Heart left ventricle (tissue), 16 donors: Measurements from ENCODE around the gene PYROXD2. TPM values are rescaled to one million over a fixed set of nuclear protein-coding genes. Genes with fewer than 3 reads are reported as not detected.

Experiments
- ATAC-seq, 4 donors: fragments of 200-7000 bp; cut with Tn5 transposase; one replicate each; pipeline ENCODE4 v1.9.1; 2020 to 2022; ENCODE audit warnings: moderate library complexity in 4 of 4, mild to moderate bottlenecking in 3 of 4, moderate number of reproducible peaks in 1 of 4
- DNase-seq, 5 donors: peaks; one replicate each; pipeline ENCODE4 v3.0.0-alpha.2; 2020
- H3K27ac ChIP-seq, 12 donors: fragments of 200-600 bp; sonication (generic) in 4 of 12; one replicate each; pipeline versions ENCODE4 v1.5.0 to v1.8.0; 2016 to 2022; ENCODE audit warnings: mild to moderate bottlenecking in 2 of 12
- H3K27me3 ChIP-seq, 9 donors: fragments of 200-600 bp; sonication (generic) in 2 of 9; one replicate each; pipeline versions ENCODE4 v1.5.1 to v1.8.0; 2016 to 2022; ENCODE audit warnings: mild to moderate bottlenecking in 3 of 9
- H3K36me3 ChIP-seq, 9 donors: fragments of 200-600 bp; sonication (generic) in 2 of 9; one replicate each; pipeline versions ENCODE4 v1.5.0 to v1.8.0; 2018 to 2022; ENCODE audit warnings: mild to moderate bottlenecking in 2 of 9
- H3K4me1 ChIP-seq, 12 donors: fragments of 200-600 bp; sonication (generic) in 4 of 12; one replicate each; pipeline versions ENCODE4 v1.5.0 to v1.8.0; 2016 to 2022; ENCODE audit warnings: mild to moderate bottlenecking in 3 of 12
- H3K4me3 ChIP-seq, 12 donors: fragments of 200-600 bp; sonication (generic) in 4 of 12; one replicate each; pipeline versions ENCODE4 v1.5.0 to v1.8.0; 2017 to 2022; ENCODE audit warnings: mild to moderate bottlenecking in 9 of 12, moderate library complexity in 4 of 12
- H3K9me3 ChIP-seq, 12 donors: fragments of 200-600 bp; sonication (generic) in 4 of 12; one replicate each; pipeline versions ENCODE4 v1.5.0 to v1.8.0; 2016 to 2022; ENCODE audit warnings: mild to moderate bottlenecking in 1 of 12
- CTCF ChIP-seq, 12 donors: fragments of 200-600 bp; sonication (generic) in 4 of 12; IDR thresholded peaks; one replicate each; pipeline versions ENCODE4 v1.5.0 to v1.8.0; 2018 to 2022; ENCODE audit warnings: antibody characterized with exemption in 12 of 12, mild to moderate bottlenecking in 5 of 12
- POLR2A ChIP-seq, 2 donors: fragments of 450-650 bp; IDR thresholded peaks; one replicate each; pipeline ENCODE4 v1.6.1; 2017; ENCODE audit warnings: antibody characterized with exemption in 2 of 2, mild to moderate bottlenecking in 2 of 2, moderate library complexity in 2 of 2
- WGBS, 4 donors: extraction: QIAGEN DNeasy Blood & Tissue Kit in 2 of 4; methylation state at CpG; one replicate each; pipeline versions ENCODE4 v1.1.5 to v1.1.7; 2013 to 2018; 5-methylcytosine and 5-hydroxymethylcytosine counted together
- intact Hi-C, 10 donors: fragments of 100-400 bp; cut with DNase I; formaldehyde crosslinking; loops; one replicate each; pipeline versions ENCODE4 v1.11.1 to v1.14.2; 2022
- polyA plus RNA-seq, 2 donors: library from polyadenylated mRNA; stranded (reverse); fragments of 200-250 nt; gene quantifications; one replicate each; pipeline ENCODE4 v1.2.3, GENCODE V29; 2013
- total RNA-seq, 9 donors: library from RNA; depleted of rRNA in 2 of 9; stranded (reverse); fragments of >200 nt in 2 of 9; fragmentation: NEBNext Ultra II Directional in 3 of 9; extraction: Animal tissue kit (Norgen Biotek cat#: 25700) in 3 of 9; gene quantifications; one replicate each; pipeline versions ENCODE4 v1.1.0 to v1.2.4, GENCODE V29; 2016 to 2023
- donor health status: ischemic (EF 13 %, LVEDD 7.1; RV severe dilation, severe dysfunction).
- donor health status: healthy with polysubstance abuse.
- donor health status: DM: no; HTN: yes; CAD: no.
- donor health status: DM: no; HTN: no; CAD: no.
- donor health status: ischemic (EF 25% LVEDD 6.9; RV normal size, moderate dysfunction).
- donor health status: ischemic (EF 25% LVEDD 5.7; RV mildly dilated, moderate dysfunction).
- donor health status: healthy.
- donor health status: DM: yes; HTN: yes; CAD: no.
- donor health status: ischemic (EF 35%, LVEDD 5.7; RV mildly dilated, moderate dysfunction).
- donor health status: nonischemic (EF 11% LVEDD 7.7; RV severe dilation, severe dysfunction).
- donor health status: DM: yes; HTN: yes; CAD: no.
- donor health status: PGD.
- donor health status: ischemic (EF 29% LVEDD 5.4; RV normal size, mild dysfunction).
- donor health status: nonischemic (EF 23%, LVEDD 6.1; RV moderate dilation, normal function).

The PYROXD2 gene
- total and polyA plus RNA-seq, 11 donors, result 4.1 to 22.0 (median 11.1) TPM

GRCh38 chr10:98416606-98417388, 1.8 kb upstream of the PYROXD2 start:
- peaks cover 0 to 37% (median 24%) of the 10 kb centered on the region in 12 donors for H3K4me1 ChIP-seq
- H3K27me3 ChIP-seq, result no peaks in the 10 kb centered on the region
- TF ChIP-seq CTCF (IDR thresholded peaks at IDR 0.05) (no peak), POLR2A (IDR thresholded peaks at IDR 0.05) (no peak)
- peaks cover 0 to 54% (median 39%) of the 10 kb centered on the region in 9 donors for H3K36me3 ChIP-seq
- no peak for ATAC-seq
- no peaks in the 10 kb centered on the region for H3K9me3 ChIP-seq
- H3K4me3 ChIP-seq, result no peak overlapping the region
- no peak overlapping the region for H3K27ac ChIP-seq
- 89 to 91% (median 90%) methylated on average over 15 to 18 of the region's 18 CpGs for WGBS, 4 donors
- intact Hi-C loops, result loop anchor here in 2 of 10 donors (5.0 to 10.0 kb wide), 2 partner anchors 149 to 272 kb away; partner anchors contain the start of gene LOXL4 (in 1 of the 2)
- no peak for DNase-seq

GRCh38 chr10:98415731-98416119, 743 bp upstream of the PYROXD2 start:
- Histone ChIP-seq H3K4me1 (peaks cover 0 to 47% (median 26%) of the 10 kb centered on the region in 12 donors), H3K27me3 (no peaks in the 10 kb centered on the region), H3K27ac (peak overlapping the region in 11 of 12 donors; percentile 51 to 90 (median 84)), H3K4me3 (no peak overlapping the region), H3K36me3 (peaks cover 0 to 46% (median 34%) of the 10 kb centered on the region in 9 donors), H3K9me3 (no peaks in the 10 kb centered on the region)
- intact Hi-C loops, result loop anchor here in 2 of 10 donors (5.0 to 10.0 kb wide), 2 partner anchors 148 to 271 kb away; partner anchors contain the start of gene LOXL4 (in 1 of the 2)
- ATAC-seq, result peak in 2 of 4 donors; percentile 1 to 3
- TF ChIP-seq POLR2A (IDR thresholded peaks at IDR 0.05) (no peak), CTCF (IDR thresholded peaks at IDR 0.05) (no peak)
- no peak for DNase-seq
- 46 to 61% (median 56%) methylated on average over 8 of the region's 8 CpGs for WGBS, 4 donors

- Histone ChIP-seq H3K4me3 (peak overlapping the region; percentile 9 to 67 (median 60)), H3K9me3 (no peaks in the 10 kb centered on the region), H3K27me3 (no peaks in the 10 kb centered on the region), H3K27ac (peak overlapping the region; percentile 67 to 90 (median 84)), H3K36me3 (peaks cover 0 to 35% (median 28%) of the 10 kb centered on the region in 9 donors), H3K4me1 (peaks cover 0 to 50% (median 24%) of the 10 kb centered on the region in 12 donors)
- WGBS, 4 donors, result 30 to 49% (median 42%) methylated on average over 3 of the region's 3 CpGs
- ATAC-seq (peak in 1 of 4 donors; percentile 4), DNase-seq (no peak)
- intact Hi-C loops, result loop anchor here in 1 of 10 donors (10.0 kb wide), 1 partner anchor 270 kb away; no protein-coding TSS in a partner anchor
- no peak for TF ChIP-seq POLR2A (IDR thresholded peaks at IDR 0.05)
- TF ChIP-seq CTCF (IDR thresholded peaks at IDR 0.05), result no peak
These were observed 427 bp downstream of the PYROXD2 start for GRCh38 chr10:98414578-98414931.

GRCh38 chr10:98411768-98412167, 3.2 kb downstream of the PYROXD2 start:
- Histone ChIP-seq H3K4me1 (peaks cover 0 to 50% (median 24%) of the 10 kb centered on the region in 12 donors), H3K27ac (peak overlapping the region in 2 of 12 donors; percentile 9 to 26), H3K27me3 (no peaks in the 10 kb centered on the region), H3K4me3 (no peak overlapping the region), H3K36me3 (peaks cover 0 to 7% (median under 1%) of the 10 kb centered on the region in 9 donors), H3K9me3 (no peaks in the 10 kb centered on the region)
- no peak for DNase-seq
- intact Hi-C loops, result loop anchor here in 1 of 10 donors (10.0 kb wide), 1 partner anchor 267 kb away; no protein-coding TSS in a partner anchor
- no peak for ATAC-seq
- no peak for TF ChIP-seq POLR2A (IDR thresholded peaks at IDR 0.05)
- TF ChIP-seq CTCF (IDR thresholded peaks at IDR 0.05), result no peak
- WGBS, 4 donors, result 33 to 66% (median 57%) methylated on average over 1 of the region's 1 CpG
